Activated naive CD4-positive, alpha-beta T cell treated with Interleukin-2 at 50 U/mL for 16 hours (primary cell): ENCODE data around the gene WNT1.
A peak's percentile ranks its signal among the peaks of the same experiment; 100 is the strongest.

Source experiments
- DNase-seq: peaks from one replicate; pipeline ENCODE4 v3.0.0-alpha.2; 2020

The WNT1 gene

GRCh38 chr12:49010092-49010668, 32.1 kb downstream of the WNT1 start:
- no peak for DNase-seq

GRCh38 chr12:49012739-49013138, 34.6 kb downstream of the WNT1 start:
- no peak for DNase-seq

- DNase-seq = no peak
Measured at GRCh38 chr12:49013428-49013827, 35.3 kb downstream of the WNT1 start.

GRCh38 chr12:49014547-49014946, 36.4 kb downstream of the WNT1 start:
- DNase-seq = no peak

GRCh38 chr12:49015196-49015595, 37.1 kb downstream of the WNT1 start:
- no peak for DNase-seq

- peak; percentile 61 for DNase-seq
Measured at GRCh38 chr12:49017891-49018260, 39.8 kb downstream of the WNT1 start.

GRCh38 chr12:49018261-49019119, 40.4 kb downstream of the WNT1 start, which contains the start of gene PRKAG1:
Gene PRKAG1, minus strand, starts transcription at chr12:49018776. Its CDS starts 36 bp downstream, at chr12:49018740.
- peak; percentile 96 for DNase-seq

- no peak for DNase-seq
Measured at GRCh38 chr12:49019120-49019430, 41.0 kb downstream of the WNT1 start.

GRCh38 chr12:49019443-49020324, 41.6 kb downstream of the WNT1 start:
- DNase-seq = peak; percentile 42

- DNase-seq = no peak
Measured at GRCh38 chr12:49020441-49020840, 42.3 kb downstream of the WNT1 start.

GRCh38 chr12:49021292-49021915, 43.3 kb downstream of the WNT1 start:
- DNase-seq = no peak

- no peak for DNase-seq
Measured at GRCh38 chr12:49022558-49023178, 44.5 kb downstream of the WNT1 start.

- no peak for DNase-seq
Measured at GRCh38 chr12:49023812-49024211, 45.7 kb downstream of the WNT1 start.

- no peak for DNase-seq
Measured at GRCh38 chr12:49024543-49024942, 46.4 kb downstream of the WNT1 start.

GRCh38 chr12:49025463-49025862, 47.3 kb downstream of the WNT1 start:
- no peak for DNase-seq

GRCh38 chr12:49026101-49026500, 48.0 kb downstream of the WNT1 start:
- no peak for DNase-seq

GRCh38 chr12:49026678-49027480, 48.8 kb downstream of the WNT1 start:
- DNase-seq = no peak

GRCh38 chr12:49027846-49028555, 49.9 kb downstream of the WNT1 start:
- no peak for DNase-seq

- DNase-seq = no peak
Measured at GRCh38 chr12:49028666-49029275, 50.6 kb downstream of the WNT1 start.

GRCh38 chr12:49030119-49030518, 52.0 kb downstream of the WNT1 start:
- no peak for DNase-seq
